Superior temporal gyrus (tissue), 1 donor: ENCODE results near the gene EPHA4.

ENCODE experiments used
- DNase-seq: peaks from one replicate; pipeline ENCODE4 v3.0.0-alpha.2; 2016; ENCODE audit errors: extremely low spot score

EPHA4 gene

DNA sequence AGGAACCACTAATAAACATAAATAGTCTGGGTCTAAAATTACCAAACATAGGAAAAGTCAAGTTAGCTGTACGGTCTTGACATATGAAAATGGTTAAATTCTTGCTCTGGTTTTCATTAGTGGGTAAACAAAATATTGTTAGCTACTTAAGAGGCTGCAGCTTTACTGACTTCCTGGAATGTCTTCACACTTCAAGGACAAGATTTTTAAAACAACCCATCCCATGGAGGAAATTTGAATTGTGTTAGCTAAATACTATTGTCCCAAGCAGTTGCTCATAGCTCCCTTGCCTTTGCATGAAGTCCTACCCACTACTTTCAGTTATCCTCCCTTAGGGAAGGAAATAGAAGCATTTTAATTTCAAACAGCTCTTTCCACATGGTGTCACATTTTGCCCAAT, 128.5 kb downstream of the EPHA4 start:
- DNase-seq, result no peak

GRCh38 chr2:221442128-221442527, 130.0 kb downstream of the EPHA4 start:
- DNase-seq, result no peak

GRCh38 chr2:221439761-221440479, 132.2 kb downstream of the EPHA4 start:
- DNase-seq, result no peak

- DNase-seq, result no peak
Measured at GRCh38 chr2:221437056-221437455, 135.0 kb downstream of the EPHA4 start.

DNA sequence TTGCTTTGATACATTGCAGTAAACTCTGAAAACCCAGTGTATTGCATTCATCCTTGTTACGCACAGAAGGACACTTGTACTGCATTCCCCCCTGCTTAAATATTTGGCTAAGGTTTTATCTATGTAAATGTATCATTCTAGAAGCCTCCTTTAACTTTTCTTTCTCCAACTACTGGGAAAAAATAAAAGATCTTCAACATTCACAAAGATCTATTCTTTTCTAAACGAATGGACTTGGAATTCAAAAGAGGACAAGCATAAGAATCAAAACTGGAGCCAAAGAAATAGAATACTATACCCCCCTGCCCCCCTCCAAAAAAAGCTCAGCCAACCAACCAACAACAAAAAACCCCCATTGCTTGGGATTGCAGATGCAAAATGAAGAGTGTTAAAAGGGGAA, 136.9 kb downstream of the EPHA4 start:
- no peak for DNase-seq

DNA sequence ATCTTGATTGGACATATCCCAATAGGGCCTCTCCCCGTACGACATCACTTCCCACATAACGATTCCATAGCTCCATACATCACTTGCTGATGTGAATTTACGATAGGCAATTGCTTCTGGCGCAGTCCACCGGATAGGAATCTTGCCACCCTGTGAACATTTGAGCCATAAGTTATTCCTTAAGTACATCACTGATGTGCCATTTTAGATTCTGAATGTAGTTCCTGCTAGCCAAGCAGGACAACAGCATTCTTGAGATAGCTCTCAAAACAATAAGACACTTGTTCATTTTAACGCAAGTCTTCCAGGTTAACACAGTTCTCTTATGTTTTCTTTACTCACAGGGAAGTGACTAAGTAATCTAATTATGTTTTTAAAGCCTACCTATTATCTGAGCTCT, 138.0 kb downstream of the EPHA4 start:
- no peak for DNase-seq

- DNase-seq, result no peak
Measured at GRCh38 chr2:221431477-221431876, 140.6 kb downstream of the EPHA4 start.

- no peak for DNase-seq
Measured at GRCh38 chr2:221429741-221430491, 142.2 kb downstream of the EPHA4 start.

DNA sequence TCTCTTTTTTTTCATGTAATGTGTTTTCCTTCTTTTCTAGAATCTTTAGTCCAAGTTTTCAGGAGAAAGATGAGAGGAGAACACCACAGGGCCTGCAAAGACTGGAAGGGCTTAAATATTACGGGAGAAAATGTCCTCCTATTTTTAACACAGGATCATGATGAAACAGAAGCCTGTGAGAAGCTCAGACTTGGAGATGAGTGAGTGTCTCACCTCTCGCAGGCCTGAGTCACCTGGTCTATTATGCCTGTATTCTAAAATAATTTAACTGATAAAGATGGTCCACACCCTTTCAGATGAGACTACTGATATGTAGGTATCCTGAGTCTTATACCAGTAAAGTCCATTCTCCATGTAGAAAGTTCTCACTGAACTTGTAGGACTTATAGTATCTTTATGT, 143.2 kb downstream of the EPHA4 start:
- DNase-seq, result no peak

- peak; percentile 46 for DNase-seq
Measured at GRCh38 chr2:221426929-221427328, 145.2 kb downstream of the EPHA4 start.

DNA sequence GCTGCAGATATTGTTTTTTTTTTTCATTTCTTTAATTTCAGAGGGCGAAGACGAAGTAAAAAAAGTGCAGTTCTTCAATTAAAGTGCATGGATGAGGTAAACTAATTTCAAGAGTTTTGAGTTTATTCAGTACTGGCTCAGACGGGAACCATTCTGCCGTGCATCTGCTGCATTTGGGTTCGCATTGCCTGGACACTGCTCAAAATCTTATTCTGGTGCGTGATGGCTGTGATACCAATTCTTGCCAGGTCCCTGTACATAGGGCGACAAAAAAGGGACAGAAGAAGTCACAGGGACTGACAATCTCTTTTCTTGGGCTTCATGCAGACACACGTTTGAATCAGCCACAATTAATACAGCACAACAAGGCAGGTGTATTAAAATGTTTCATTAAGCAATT, 146.2 kb downstream of the EPHA4 start:
- no peak for DNase-seq

- no peak for DNase-seq
Measured at GRCh38 chr2:221425353-221425752, 146.8 kb downstream of the EPHA4 start.

DNA sequence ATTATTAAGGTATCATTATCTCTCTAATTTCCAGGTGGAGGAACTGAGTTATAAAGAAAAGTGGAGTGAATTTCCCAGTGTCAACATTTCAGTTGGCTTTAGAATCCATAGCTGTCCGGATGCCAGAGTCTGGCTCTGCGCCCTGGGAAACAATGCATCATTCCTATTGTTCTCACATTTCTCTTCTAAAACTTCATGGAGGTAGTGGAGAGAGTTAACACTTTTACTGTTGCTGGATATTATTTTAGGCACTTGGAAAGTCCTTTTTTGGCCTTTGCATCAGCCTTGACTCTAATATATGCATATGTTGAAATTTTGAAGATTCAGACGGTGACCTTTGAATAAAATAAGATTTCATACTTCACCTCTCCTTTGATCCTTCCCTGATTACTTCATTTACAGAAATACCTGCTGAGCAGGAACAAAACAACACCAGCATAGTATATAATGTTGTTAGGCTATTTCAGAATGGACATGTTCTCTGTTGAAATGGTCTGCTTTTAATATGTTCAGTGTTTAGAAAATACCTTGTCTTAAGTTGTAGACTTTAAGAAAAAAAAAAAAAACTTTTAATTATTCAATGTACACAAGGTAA, 148.8 kb downstream of the EPHA4 start:
- no peak for DNase-seq

- no peak for DNase-seq
Measured at GRCh38 chr2:221422516-221423209, 149.4 kb downstream of the EPHA4 start.

DNA sequence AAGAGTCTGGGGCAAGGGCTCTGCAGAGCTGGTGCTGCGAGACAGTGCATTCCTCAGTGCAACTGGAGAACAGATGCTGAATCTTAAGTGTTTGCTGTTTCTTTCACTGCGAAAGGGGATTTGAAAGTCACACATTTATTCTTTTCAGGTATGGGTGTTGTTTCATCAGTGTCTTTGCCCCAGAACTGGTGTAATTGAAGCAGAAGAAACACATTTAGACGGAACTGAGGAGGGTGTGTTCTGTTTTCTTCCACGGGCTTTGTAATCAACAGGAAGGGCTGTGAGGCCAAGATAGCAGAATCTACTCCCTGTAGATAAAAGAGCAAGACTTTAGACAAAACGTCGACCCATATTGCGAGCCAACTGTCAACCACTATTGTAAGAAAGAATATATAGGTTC, 151.9 kb downstream of the EPHA4 start:
- no peak for DNase-seq

- DNase-seq, result no peak
Measured at GRCh38 chr2:221415789-221416188, 156.3 kb downstream of the EPHA4 start.

DNA sequence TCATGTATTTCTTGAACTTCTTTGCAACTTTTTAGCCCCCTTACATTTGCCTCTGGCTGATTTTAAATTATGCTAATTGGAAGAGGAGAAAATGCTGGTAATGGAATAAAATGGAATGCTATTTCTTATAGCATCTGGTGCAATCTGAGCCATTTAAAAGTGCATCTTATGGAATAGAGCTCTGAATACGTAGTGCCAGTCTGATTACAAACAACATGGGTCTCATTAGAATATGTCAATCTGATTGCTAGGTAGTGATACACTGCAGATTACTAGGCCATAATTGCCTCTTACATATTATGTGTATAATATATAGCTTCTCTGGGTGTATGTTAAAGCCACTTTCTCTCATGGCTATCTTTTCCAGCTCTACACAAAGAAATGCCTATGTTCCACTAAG, 159.1 kb downstream of the EPHA4 start:
- DNase-seq, result no peak

DNA sequence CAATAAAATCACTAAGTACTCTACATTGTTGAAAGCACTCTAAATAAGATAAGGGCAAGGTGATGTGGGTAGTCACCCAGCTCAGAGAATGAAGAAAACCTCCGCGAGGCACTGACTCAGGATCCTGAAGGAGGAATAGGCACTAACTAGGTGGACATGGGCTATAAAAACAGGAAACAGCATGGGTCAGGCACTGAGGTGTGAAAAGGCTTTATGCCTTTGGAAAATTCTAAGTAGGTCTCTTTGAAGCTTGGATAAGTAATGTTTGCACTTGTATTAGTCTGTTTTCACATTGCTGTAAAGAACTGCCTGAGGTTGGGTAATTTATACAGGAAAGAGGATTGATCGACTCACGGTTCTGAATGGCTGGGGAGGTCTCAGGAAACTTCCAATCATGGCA, 161.6 kb downstream of the EPHA4 start:
- no peak for DNase-seq

GRCh38 chr2:221407765-221408164, 164.3 kb downstream of the EPHA4 start:
- DNase-seq, result no peak

DNA sequence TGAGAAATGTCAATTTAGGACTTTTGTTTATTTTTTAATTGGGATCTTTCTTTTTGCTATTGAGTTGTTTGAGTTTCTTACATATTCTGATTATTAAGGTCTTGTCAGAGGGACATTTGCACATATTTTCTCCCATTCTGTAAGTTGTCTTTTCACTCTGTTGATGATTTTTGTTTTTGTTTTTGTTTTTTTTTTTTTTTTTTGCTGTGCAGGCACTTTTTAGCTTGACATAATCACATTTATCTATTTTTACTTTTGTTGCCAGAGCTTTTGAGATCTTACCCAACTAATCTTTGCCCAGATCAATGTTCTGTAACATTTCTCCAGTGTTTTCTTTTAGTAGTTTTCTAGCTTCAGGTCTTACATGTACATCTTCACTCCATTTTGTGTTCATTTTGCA, 166.6 kb downstream of the EPHA4 start:
- no peak for DNase-seq

DNA sequence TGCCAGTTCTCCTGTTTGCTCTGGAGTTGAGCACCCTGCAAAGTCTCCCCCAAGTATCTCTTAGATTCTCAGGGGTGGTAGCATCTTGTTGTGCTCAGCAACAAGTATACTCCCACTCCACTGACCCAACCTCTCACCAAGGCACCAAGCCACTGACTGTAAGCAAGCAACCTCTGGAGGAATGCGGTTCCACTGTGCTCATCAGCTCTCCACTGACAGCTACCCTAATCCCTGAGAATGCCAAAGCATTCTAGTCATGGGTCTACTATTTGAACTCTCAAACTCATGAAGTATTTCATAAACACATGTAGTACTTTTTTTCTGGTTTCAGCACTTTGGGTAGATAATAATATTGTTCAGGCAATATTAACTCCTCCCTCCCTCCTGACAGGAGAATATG, 170.0 kb downstream of the EPHA4 start:
- no peak for DNase-seq

- no peak for DNase-seq
Measured at GRCh38 chr2:221400411-221400810, 171.7 kb downstream of the EPHA4 start.
